H1 (cell line): ENCODE results near the gene NLRC5. TPM values are rescaled to one million over a fixed set of nuclear protein-coding genes. Genes with fewer than 3 reads are reported as not detected.

Experiments
- CTCF ChIA-PET: fragments of 300-600 bp; sonication (Branson Sonifier 250); formaldehyde crosslinking; loops from one replicate; lab custom pipeline; 2021; ENCODE audit not compliant: partially characterized antibody; lab: Charles Lee
- POLR2A ChIA-PET: fragments of 300-600 bp; sonication (Branson Sonifier 250); formaldehyde crosslinking; loops from one replicate; lab custom pipeline; 2021; ENCODE audit warnings: inconsistent platforms; ENCODE audit not compliant: partially characterized antibody; lab: Charles Lee
- DNase-seq, 2 experiments: peaks; one replicate each; pipeline versions ENCODE4 v3.0.0 to v3.0.0-alpha.2; 2010 to 2022; ENCODE audit warnings: low spot score in 2 of 2, low read depth in 1 of 2, mixed read lengths in 1 of 2
- FAIRE-seq: peaks from 2 replicates; lab custom pipeline; 2011; peaks lifted over from hg19 to GRCh38; lab: Jason Lieb, UNC
- H2AFZ ChIP-seq: 2 replicates; pipeline ENCODE4 v1.8.1; 2012; ENCODE audit warnings: low read length, inconsistent platforms
- H2AK5ac ChIP-seq: 2 replicates; pipeline ENCODE4 v1.6.1; 2013; ENCODE audit warnings: low read depth, low read length
- H2BK120ac ChIP-seq: replicated peaks from 2 replicates; pipeline ENCODE3; 2013; ENCODE audit warnings: low read depth, low read length, inconsistent platforms
- H2BK12ac ChIP-seq: 2 replicates; pipeline ENCODE4 v1.6.1; 2013; ENCODE audit warnings: low read depth, low read length
- H2BK15ac ChIP-seq: 2 replicates; pipeline ENCODE4 v1.6.1; 2013; ENCODE audit warnings: low read length
- H2BK20ac ChIP-seq: 2 replicates; pipeline ENCODE4 v1.6.1; 2013; ENCODE audit warnings: low read length
- H2BK5ac ChIP-seq: 2 replicates; pipeline ENCODE4 v1.6.1; 2013; ENCODE audit warnings: low read depth, low read length
- H3K14ac ChIP-seq: 2 replicates; pipeline ENCODE4 v1.6.1; 2013; ENCODE audit warnings: inconsistent platforms; ENCODE audit not compliant: insufficient read length
- H3K18ac ChIP-seq: 2 replicates; pipeline ENCODE4 v1.6.1; 2013; ENCODE audit warnings: low read length; ENCODE audit errors: extremely low read depth
- H3K23ac ChIP-seq: 2 replicates; pipeline ENCODE4 v1.6.1; 2013; ENCODE audit warnings: inconsistent platforms; ENCODE audit not compliant: insufficient read length
- H3K23me2 ChIP-seq: 2 replicates; pipeline ENCODE4 v1.6.1; 2013; ENCODE audit warnings: low read depth, low read length
- H3K27ac ChIP-seq: 2 replicates; pipeline ENCODE4 v1.6.1; 2011; ENCODE audit warnings: low read depth, low read length, inconsistent platforms
- H3K27me3 ChIP-seq, 4 experiments: replicated peaks in 1 of 4; 1 replicate in 1 of 4; 2 replicates in 3 of 4; pipeline versions ENCODE4 v1.6.1 to v1.8.1; 2011 to 2013; ENCODE audit warnings: low read length in 3 of 4, mild to moderate bottlenecking in 3 of 4, inconsistent platforms in 2 of 4, mixed read lengths in 2 of 4, moderate library complexity in 1 of 4; ENCODE audit not compliant: control insufficient read depth in 3 of 4, insufficient read depth in 3 of 4; ENCODE audit errors: extremely low read depth in 1 of 4
- H3K36me3 ChIP-seq, 4 experiments: 2 replicates each; pipeline versions ENCODE4 v1.6.1 to v1.8.1; 2011 to 2013; ENCODE audit warnings: mild to moderate bottlenecking in 4 of 4, low read length in 3 of 4, moderate library complexity in 2 of 4, control low read depth in 1 of 4, inconsistent platforms in 1 of 4; ENCODE audit not compliant: insufficient read depth in 4 of 4, control insufficient read depth in 2 of 4
- H3K4ac ChIP-seq: replicated peaks from 2 replicates; pipeline ENCODE3; 2013; ENCODE audit warnings: low read length, low read depth, mixed read lengths, inconsistent platforms; ENCODE audit not compliant: insufficient read length
- H3K4me1 ChIP-seq, 4 experiments: replicated peaks in 1 of 4; 1 replicate in 1 of 4; 2 replicates in 3 of 4; pipeline versions ENCODE4 v1.6.1 to v1.8.1; 2011 to 2013; ENCODE audit warnings: low read length in 3 of 4, inconsistent platforms in 2 of 4, mixed read lengths in 1 of 4; ENCODE audit not compliant: insufficient read depth in 4 of 4, control insufficient read depth in 3 of 4
- H3K4me2 ChIP-seq, 2 experiments: 2 replicates each; pipeline versions ENCODE4 v1.6.1 to v1.8.1; 2011 to 2013; ENCODE audit warnings: low read depth in 2 of 2, low read length in 2 of 2, control low read depth in 1 of 2, inconsistent platforms in 1 of 2, mild to moderate bottlenecking in 1 of 2; ENCODE audit not compliant: insufficient read depth in 1 of 2
- H3K4me3 ChIP-seq, 4 experiments: fragments of 200-600, 300-600 bp in 1 of 4; sonication (generic), shearing (Covaris generic), sonication (Bioruptor Twin) in 1 of 4; 2 replicates each; pipeline versions ENCODE4 v1.5.1 to v1.8.1; 2011 to 2016; ENCODE audit warnings: low read length in 4 of 4, low read depth in 3 of 4, control low read depth in 2 of 4, inconsistent platforms in 2 of 4, mild to moderate bottlenecking in 2 of 4, mixed read lengths in 1 of 4, moderate library complexity in 1 of 4; ENCODE audit not compliant: insufficient read depth in 2 of 4; ENCODE audit errors: extremely low read depth in 1 of 4
- H3K56ac ChIP-seq: replicated peaks from 2 replicates; pipeline ENCODE3; 2013; ENCODE audit warnings: low read depth, mild to moderate bottlenecking, mixed read lengths, low read length, inconsistent platforms; ENCODE audit not compliant: insufficient read length
- H3K79me1 ChIP-seq: 2 replicates; pipeline ENCODE4 v1.6.1; 2013; ENCODE audit warnings: low read depth, low read length, control low read depth
- H3K79me2 ChIP-seq, 2 experiments: 2 replicates each; pipeline versions ENCODE4 v1.6.1 to v1.8.1; 2012 to 2013; ENCODE audit warnings: low read length in 2 of 2, mild to moderate bottlenecking in 2 of 2, inconsistent platforms in 1 of 2; ENCODE audit not compliant: insufficient read depth in 2 of 2, control insufficient read depth in 1 of 2
- H3K9ac ChIP-seq, 4 experiments: replicated peaks in 1 of 4; 1 replicate in 1 of 4; 2 replicates in 3 of 4; pipeline versions ENCODE4 v1.6.1 to v1.8.1; 2011 to 2013; ENCODE audit warnings: low read depth in 3 of 4, low read length in 3 of 4, control low read depth in 2 of 4, mild to moderate bottlenecking in 2 of 4, moderate library complexity in 2 of 4, inconsistent platforms in 1 of 4; ENCODE audit errors: extremely low read depth in 1 of 4
- H3K9me3 ChIP-seq, 2 experiments: 2 replicates each; pipeline versions ENCODE4 v1.6.1 to v1.8.1; 2012 to 2013; ENCODE audit warnings: mild to moderate bottlenecking in 2 of 2, moderate library complexity in 2 of 2, control low read depth in 1 of 2, inconsistent platforms in 1 of 2, low read depth in 1 of 2, low read length in 1 of 2, mixed read lengths in 1 of 2; ENCODE audit not compliant: insufficient read depth in 2 of 2
- H4K20me1 ChIP-seq, 2 experiments: replicated peaks in 1 of 2; 2 replicates each; pipeline versions ENCODE3 to v1.8.1; 2011 to 2013; ENCODE audit warnings: inconsistent platforms in 2 of 2, low read length in 2 of 2, mild to moderate bottlenecking in 1 of 2; ENCODE audit not compliant: insufficient read depth in 2 of 2, control insufficient read depth in 1 of 2
- H4K5ac ChIP-seq: 2 replicates; pipeline ENCODE4 v1.6.1; 2013; ENCODE audit warnings: low read length, low read depth, mixed read lengths, inconsistent platforms; ENCODE audit not compliant: insufficient read length
- H4K8ac ChIP-seq: 2 replicates; pipeline ENCODE4 v1.8.0; 2013; ENCODE audit warnings: mild to moderate bottlenecking, moderate library complexity, low read length, inconsistent platforms; ENCODE audit not compliant: insufficient read depth; ENCODE audit errors: extremely low read depth
- H4K91ac ChIP-seq: replicated peaks from 2 replicates; pipeline ENCODE3; 2013; ENCODE audit warnings: low read length, mixed read lengths, inconsistent platforms; ENCODE audit not compliant: insufficient read length
- RAD21 ChIP-seq, 2 experiments: IDR thresholded peaks in 1 of 2; conservative IDR thresholded peaks in 1 of 2; 2 replicates each; pipeline ENCODE4 v1.6.1; 2011; ENCODE audit warnings: low read depth in 2 of 2, low read length in 2 of 2, improper control_type of control experiment in 1 of 2, inconsistent platforms in 1 of 2, mild to moderate bottlenecking in 1 of 2, moderate library complexity in 1 of 2
- WGBS, 2 experiments: shearing (Covaris generic) in 1 of 2; methylation state at CpG; one replicate each; pipeline versions ENCODE4 v1.1.6 to v1.1.7; 2013 to 2015; ENCODE audit warnings: low lambda C conversion rate in 2 of 2, mixed read lengths in 2 of 2, inconsistent platforms in 1 of 2, low coverage in 1 of 2, missing lambda C conversion rate in 1 of 2; ENCODE audit not compliant: insufficient replicate concordance in 2 of 2, insufficient coverage in 1 of 2, insufficient read length in 1 of 2; ENCODE audit errors: extremely low coverage in 1 of 2, missing lambda C conversion rate in 1 of 2; 5-methylcytosine and 5-hydroxymethylcytosine counted together
- polyA plus RNA-seq, 7 experiments: library from polyadenylated mRNA; depleted of rRNA in 3 of 7; stranded (reverse) in 5 of 7; unstranded in 2 of 7; fragments of >200 nt in 5 of 7; fragments of 200-250 nt in 2 of 7; gene quantifications; 1 replicate in 5 of 7; 2 replicates in 1 of 7; 4 replicates in 1 of 7; pipeline versions ENCODE4 v1.2.1 to v1.2.3, GENCODE V29; 2011 to 2013; ENCODE audit warnings: missing spikeins in 2 of 7, mixed read lengths in 2 of 7
- total RNA-seq: library from RNA; stranded (reverse); fragmentation: NEBNext Ultra II Directional; extraction: Animal tissue kit (Norgen Biotek cat#: 25700); gene quantifications from 2 replicates; pipeline ENCODE4 v1.2.1, GENCODE V29; 2021

Gene NLRC5
- total and polyA plus RNA-seq, 2 of the 8 experiments (the other 6 are each of a cell fraction or from before 2014, with no cell fraction given): 2.2 to 3.2 TPM

DNA sequence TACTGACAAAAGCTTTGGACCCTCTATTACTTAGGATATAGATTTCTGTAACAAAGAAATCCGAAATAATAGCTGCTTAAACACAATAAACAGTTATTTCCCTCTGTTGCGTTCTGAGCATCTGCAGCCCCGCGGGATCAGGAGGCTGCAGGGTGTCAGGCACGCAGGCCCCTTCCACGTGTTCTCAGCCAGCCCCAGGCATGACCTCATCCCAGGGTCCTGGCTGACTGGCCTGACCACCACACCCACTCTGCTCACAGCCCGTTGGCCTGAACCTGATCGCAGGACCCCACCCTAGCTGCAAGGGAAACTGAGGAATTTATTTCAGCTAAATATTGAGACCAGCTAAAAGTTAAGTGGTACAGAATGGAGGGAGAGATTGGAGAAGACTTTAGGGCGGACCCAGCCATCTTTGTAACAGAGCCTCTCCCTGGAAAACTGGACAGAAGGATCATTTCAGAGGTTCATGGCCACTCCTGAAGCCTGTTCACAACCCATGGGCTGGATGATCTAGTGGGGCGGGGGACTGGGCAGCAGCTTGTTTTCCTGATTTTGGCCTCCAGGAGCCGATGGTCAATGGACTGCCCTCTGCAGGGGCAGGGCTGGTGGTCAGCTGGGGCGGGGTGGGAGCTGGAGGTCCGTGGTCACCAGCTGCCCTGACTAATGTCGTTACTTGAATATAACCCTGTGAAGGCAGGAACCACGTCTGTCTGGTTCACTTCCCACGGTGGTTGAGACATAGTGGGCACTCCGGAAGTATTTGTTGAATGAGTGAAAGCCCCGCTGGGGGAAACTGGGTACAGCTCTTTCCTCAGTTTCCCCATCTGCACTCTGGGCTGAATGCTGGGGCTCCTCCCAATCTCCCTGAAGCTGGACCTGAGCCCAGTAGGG lies 16.7 kb upstream of the NLRC5 start:
- no peak overlapping the region for H2AK5ac ChIP-seq
- no peaks in the 10 kb centered on the region for H3K79me2 ChIP-seq
- H2BK20ac ChIP-seq: no peak overlapping the region
- no peaks in the 10 kb centered on the region; a peak in 2 of 7 replicates for H3K27me3 ChIP-seq
- no peak overlapping the region for H3K4me3 ChIP-seq
- DNase-seq (no peak), FAIRE-seq (no peak)
- no peak overlapping the region for H3K56ac ChIP-seq
- H3K23ac ChIP-seq: no peak overlapping the region
- H3K4me2 ChIP-seq: no peak overlapping the region
- no peak for TF ChIP-seq RAD21 (IDR thresholded peaks at IDR 0.05 in 1 of 2, conservative IDR thresholded peaks at IDR 0.05 in 1 of 2; ENCODE audit: low read depth in 2 of 2, low read length in 2 of 2)
- no peak overlapping the region for H2BK5ac ChIP-seq
- no peaks in the 10 kb centered on the region for H3K79me1 ChIP-seq
- H4K8ac ChIP-seq: no peak overlapping the region
- no peak overlapping the region for H3K14ac ChIP-seq
- no peak overlapping the region for H3K18ac ChIP-seq
- ChIA-PET POLR2A (interaction anchor here (0.8 to 1.2 kb wide), 2 partner anchors 41 to 167 kb away, joined by 3 read pairs; partner anchors contain the start of gene HERPUD1), CTCF (interaction anchor here (0.7 to 1.8 kb wide), 3 partner anchors 8 to 32 kb away, joined by 3 to 7 read pairs (median 4); no protein-coding TSS in a partner anchor)
- no peak overlapping the region for H3K9ac ChIP-seq
- H2BK12ac ChIP-seq: no peak overlapping the region
- H4K91ac ChIP-seq: no peak overlapping the region
- H4K5ac ChIP-seq: no peak overlapping the region
- H3K4ac ChIP-seq: no peak overlapping the region
- no peak overlapping the region for H2AFZ ChIP-seq
- no peak overlapping the region for H3K27ac ChIP-seq
- H2BK15ac ChIP-seq: no peak overlapping the region
- no peaks in the 10 kb centered on the region for H4K20me1 ChIP-seq
- 91% methylated on average over 18 of the region's 18 CpGs; no CpG with 5 or more reads in 1 of the 2 experiments for WGBS, 2 experiments
- H3K23me2 ChIP-seq: no peaks in the 10 kb centered on the region
- H3K36me3 ChIP-seq: no peaks in the 10 kb centered on the region
- no peak overlapping the region for H2BK120ac ChIP-seq
- H3K4me1 ChIP-seq: no peaks in the 10 kb centered on the region
- H3K9me3 ChIP-seq: no peaks in the 10 kb centered on the region
